RWPE1 (cell line): ENCODE results near the gene PKIB.
A peak's percentile ranks its signal among the peaks of the same experiment; 100 is the strongest.
"Not testable (repeated sequence)": the region's sequence is repeated elsewhere in the genome, so short reads cannot be mapped to it uniquely, and the experiment has no call there.

Source experiments
- CTCF ChIA-PET: fragments of 350-600 bp; sonication (Branson Sonifier 250); formaldehyde crosslinking; extraction: SDS; loops from one replicate; lab custom pipeline; 2021; lab: Yijun Ruan, JAX
- POLR2A ChIA-PET: fragments of 400-600 bp; formaldehyde crosslinking; extraction: SDS; loops from one replicate; lab custom pipeline; 2020; ENCODE audit warnings: antibody characterized with exemption; ENCODE audit not compliant: low non-redundant PET; lab: Yijun Ruan, JAX
- DNase-seq: peaks from one replicate; pipeline ENCODE4 v3.0.0; 2012; ENCODE audit warnings: low spot score
- H3K27ac ChIP-seq: fragments of 450-650 bp; 2 replicates; pipeline ENCODE4 v1.5.1; 2017
- TF ChIP-seq, protein P1 (sequence below): fragments of 450-650 bp; conservative IDR thresholded peaks from 2 replicates; pipeline ENCODE4 v1.5.1; 2017; ENCODE audit warnings: low read depth, mild to moderate bottlenecking

PKIB gene

DNA sequence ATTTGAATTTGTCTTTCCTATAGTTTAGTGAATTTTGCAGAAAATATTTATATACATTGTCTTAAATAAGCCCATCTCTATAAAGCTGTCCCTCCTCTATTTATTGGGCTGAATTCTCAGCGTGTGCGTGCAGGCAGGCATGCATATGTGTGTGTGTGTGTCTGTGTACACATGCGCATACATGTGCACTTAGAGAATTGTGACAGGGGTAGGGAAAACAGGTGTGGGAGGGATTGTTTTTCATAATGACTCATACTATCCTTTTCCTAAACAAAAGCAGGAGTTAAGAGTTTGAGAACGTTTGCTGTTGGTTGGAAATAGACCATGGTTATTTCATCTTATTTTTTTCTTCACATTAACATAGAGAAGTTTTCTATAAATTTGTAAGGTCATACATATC, 126.0 kb downstream of the PKIB start:
- ChIA-PET POLR2A (no interaction called here), CTCF (no interaction called here)
- no peak overlapping the region for H3K27ac ChIP-seq
- TF ChIP-seq, protein P1, sequence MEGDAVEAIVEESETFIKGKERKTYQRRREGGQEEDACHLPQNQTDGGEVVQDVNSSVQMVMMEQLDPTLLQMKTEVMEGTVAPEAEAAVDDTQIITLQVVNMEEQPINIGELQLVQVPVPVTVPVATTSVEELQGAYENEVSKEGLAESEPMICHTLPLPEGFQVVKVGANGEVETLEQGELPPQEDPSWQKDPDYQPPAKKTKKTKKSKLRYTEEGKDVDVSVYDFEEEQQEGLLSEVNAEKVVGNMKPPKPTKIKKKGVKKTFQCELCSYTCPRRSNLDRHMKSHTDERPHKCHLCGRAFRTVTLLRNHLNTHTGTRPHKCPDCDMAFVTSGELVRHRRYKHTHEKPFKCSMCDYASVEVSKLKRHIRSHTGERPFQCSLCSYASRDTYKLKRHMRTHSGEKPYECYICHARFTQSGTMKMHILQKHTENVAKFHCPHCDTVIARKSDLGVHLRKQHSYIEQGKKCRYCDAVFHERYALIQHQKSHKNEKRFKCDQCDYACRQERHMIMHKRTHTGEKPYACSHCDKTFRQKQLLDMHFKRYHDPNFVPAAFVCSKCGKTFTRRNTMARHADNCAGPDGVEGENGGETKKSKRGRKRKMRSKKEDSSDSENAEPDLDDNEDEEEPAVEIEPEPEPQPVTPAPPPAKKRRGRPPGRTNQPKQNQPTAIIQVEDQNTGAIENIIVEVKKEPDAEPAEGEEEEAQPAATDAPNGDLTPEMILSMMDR, result no peak
- peak; percentile 51 for DNase-seq

DNA sequence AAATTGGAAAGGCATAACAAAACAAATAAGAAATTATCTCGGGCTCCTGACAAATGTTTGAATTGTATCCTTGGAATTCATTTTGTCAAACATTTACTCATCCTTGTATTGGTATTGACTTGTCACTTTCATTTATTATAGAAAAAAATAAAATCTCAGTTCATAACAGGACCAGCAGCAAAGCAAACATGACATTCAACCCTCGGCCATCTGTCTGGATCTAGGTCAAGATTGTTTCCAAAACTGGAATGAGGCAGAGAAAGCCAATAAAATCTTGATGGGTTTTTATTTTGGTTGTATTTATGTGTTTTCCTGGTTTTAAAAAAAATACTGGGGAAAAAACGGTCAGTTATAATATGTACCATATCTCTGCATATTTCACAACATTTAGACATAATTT, 126.4 kb downstream of the PKIB start:
- H3K27ac ChIP-seq, result no peak overlapping the region
- DNase-seq, result no peak
- TF ChIP-seq, protein P1, result no peak
- ChIA-PET CTCF (interaction anchor here (0.6 kb wide), 1 partner anchor 12 kb away, joined by 6 read pairs; no protein-coding TSS in a partner anchor), POLR2A (no interaction called here)

DNA sequence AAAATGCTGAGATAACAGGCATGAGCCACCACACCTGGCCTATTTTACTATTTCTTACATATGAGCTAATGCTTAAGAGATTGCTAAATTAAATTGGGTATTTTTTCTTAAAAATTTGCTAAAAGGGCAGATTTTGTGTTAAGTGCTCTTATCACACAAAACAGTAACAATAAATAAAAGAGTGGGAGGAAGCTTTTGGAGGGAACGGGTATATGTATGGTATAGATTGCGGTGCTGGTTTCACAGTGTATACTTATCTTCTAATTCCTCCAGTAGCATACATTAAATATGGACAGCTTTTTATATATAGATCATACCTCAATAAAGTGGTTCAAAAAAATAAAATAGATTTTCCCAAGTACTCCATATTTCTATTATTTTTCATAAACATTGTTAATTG, 129.9 kb downstream of the PKIB start:
- no peak overlapping the region for H3K27ac ChIP-seq
- ChIA-PET CTCF (interaction anchor here (0.6 to 0.9 kb wide), 3 partner anchors 9 to 99 kb away, joined by 3 read pairs; no protein-coding TSS in a partner anchor), POLR2A (no interaction called here)
- TF ChIP-seq, protein P1, result no peak
- DNase-seq, result no peak

DNA sequence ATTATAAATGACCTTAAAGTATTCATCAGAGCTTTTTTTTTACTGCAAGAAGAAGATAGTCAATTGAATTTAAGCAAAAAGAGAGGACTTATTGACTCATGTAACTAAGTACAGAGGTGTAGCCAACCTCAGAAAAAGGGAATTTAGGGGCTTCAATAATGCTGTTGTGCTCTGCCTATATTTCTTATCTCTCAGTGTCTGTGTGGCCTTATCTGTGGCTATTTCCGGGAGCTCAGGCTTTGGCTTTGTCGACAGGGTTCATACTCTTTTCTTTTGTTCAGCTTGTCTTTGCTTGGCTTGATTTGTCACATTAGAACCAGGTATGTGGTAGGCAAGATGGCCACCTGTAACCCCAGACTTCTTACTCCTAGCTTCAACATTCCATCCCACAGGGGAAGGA, 130.7 kb downstream of the PKIB start:
- ChIA-PET POLR2A (no interaction called here), CTCF (interaction anchor here (0.5 to 0.7 kb wide), 4 partner anchors 10 to 35 kb away, joined by 3 to 4 read pairs (median 3); no protein-coding TSS in a partner anchor)
- no peak for DNase-seq
- TF ChIP-seq, protein P1, result no peak
- no peak overlapping the region for H3K27ac ChIP-seq

DNA sequence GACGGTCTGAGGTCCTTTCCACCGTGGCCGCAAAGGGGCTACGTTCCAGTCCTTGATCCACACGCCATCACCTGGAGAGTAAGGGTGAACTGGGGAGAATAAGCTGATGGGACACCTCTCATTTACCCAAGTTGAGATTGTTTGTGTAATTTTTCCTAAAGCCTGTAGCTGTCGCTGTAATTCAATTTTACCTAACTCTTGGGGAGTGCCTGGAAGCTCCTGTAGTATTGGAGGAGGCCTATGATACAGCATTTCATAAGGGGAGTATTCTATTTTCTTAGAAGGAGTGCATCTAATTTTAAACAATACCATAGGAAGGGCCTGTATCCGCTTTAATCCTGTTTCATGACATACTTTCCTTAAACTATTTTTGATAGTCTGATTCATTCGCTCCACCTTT, 134.0 kb downstream of the PKIB start:
- CTCF ChIA-PET, result interaction anchor here (0.7 kb wide), 1 partner anchor 58 kb away, joined by 3 read pairs; no protein-coding TSS in a partner anchor
- DNase-seq, POLR2A ChIA-PET, H3K27ac ChIP-seq: not testable (repeated sequence)

DNA sequence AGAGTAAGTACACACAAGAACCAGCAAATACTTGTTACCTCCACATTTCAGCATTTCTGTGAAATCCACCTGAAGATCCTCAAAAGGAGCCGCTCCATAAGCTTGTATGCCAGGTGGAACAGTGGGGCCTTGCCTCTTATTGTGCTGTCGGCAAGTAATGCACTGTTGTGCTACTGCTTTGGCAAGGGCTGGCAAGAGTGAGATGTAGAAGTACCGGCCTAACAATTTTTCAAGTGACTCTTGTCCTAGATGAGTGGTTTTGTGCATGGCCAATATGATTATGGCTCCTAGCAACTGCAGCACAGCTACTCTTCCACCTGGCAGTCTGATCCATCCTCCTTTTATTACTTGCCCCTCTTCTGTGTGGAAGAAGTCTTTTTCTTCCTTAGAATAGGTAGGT, 134.7 kb downstream of the PKIB start:
- H3K27ac ChIP-seq, POLR2A ChIA-PET, DNase-seq: not testable (repeated sequence)
- CTCF ChIA-PET, result interaction anchor here (1.3 kb wide), 1 partner anchor 94 kb away, joined by 4 read pairs; no protein-coding TSS in a partner anchor

DNA sequence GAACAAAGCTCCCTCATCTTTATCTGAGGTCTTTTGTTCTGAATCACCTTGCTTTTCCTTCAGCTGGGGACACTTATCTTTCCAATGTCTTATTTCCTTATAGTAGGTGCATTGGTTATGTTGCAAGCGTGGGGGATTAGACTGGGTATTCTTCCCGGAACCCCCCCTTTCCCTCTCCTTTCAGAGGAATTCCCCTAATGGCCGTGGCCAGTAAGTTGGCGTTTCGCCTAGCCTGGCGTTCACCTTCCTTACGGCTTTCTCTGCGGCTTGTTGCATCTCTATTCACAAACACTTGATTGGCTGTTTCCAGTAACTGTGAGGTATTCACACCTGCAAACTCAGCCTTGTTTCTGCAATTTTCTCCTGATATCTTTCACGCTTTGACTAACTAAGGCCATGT, 136.5 kb downstream of the PKIB start:
- TF ChIP-seq, protein P1, result no peak
- ChIA-PET CTCF (no interaction called here), POLR2A (no interaction called here)
- H3K27ac ChIP-seq, result no peak overlapping the region
- no peak for DNase-seq

DNA sequence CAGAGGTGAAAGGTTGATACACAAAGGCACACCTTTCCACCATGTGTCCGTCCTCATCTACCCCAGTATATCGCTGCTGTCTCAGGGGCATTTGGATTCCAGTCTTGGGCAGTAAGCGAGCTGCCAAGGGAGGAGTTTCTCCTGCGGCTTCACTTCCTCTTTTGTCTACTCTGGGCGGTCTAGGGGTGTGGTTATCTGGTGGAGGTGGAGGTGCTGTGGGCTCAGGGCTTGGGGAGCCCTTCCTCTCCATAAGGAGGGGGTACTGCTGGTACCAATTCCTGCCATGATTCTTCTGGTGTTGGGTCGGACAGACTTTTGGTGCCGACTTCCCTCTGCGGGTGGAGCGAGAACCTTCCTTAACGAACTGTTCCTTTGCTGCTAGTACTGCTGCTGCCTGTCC, 137.4 kb downstream of the PKIB start:
- ChIA-PET POLR2A (no interaction called here), CTCF (no interaction called here)
- TF ChIP-seq, protein P1, result no peak
- DNase-seq, result no peak
- no peak overlapping the region for H3K27ac ChIP-seq

DNA sequence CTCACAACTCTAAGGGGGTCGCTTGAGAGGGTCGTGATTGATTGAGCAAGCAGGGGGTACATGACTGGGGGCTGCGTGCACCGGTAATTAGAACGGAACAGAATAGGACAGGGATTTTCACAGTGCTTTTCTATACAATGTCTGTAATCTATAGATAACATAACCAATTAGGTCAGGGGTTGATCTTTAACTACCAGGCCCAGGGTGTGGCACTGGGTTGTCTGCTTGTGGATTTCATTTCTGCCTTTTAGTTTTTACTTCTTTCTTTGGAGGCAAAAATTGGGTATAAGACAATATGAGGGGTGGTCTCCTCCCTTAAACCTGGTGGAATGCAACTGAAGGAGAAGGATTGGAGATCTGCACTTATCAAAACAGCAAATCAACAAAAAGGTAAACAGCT, 138.7 kb downstream of the PKIB start:
- not testable (repeated sequence) for H3K27ac ChIP-seq
- CTCF ChIA-PET, result interaction anchor here (0.6 kb wide), 1 partner anchor 12 kb away, joined by 6 read pairs; no protein-coding TSS in a partner anchor

More for the DNA sequence above, 138.7 kb downstream of the PKIB start:
- DNase-seq, POLR2A ChIA-PET: not testable (repeated sequence)
